NB4 (cell line): ENCODE results near the gene PRDM1.

Experiments used
- DNase-seq: peaks from one replicate; pipeline ENCODE4 v3.0.0; 2010; ENCODE audit warnings: low read depth
- H3K4me3 ChIP-seq: one replicate; pipeline ENCODE4 v1.5.1; 2011; ENCODE audit warnings: mild to moderate bottlenecking, low read depth, low read length, moderate library complexity
- MYC ChIP-seq: IDR thresholded peaks from 2 replicates; pipeline ENCODE4 v1.6.1; 2011; ENCODE audit warnings: low read depth, low read length
- POLR2A ChIP-seq: IDR thresholded peaks from 2 replicates; pipeline ENCODE4 v1.6.1; 2011; ENCODE audit warnings: mild to moderate bottlenecking; ENCODE audit not compliant: insufficient read length; ENCODE audit errors: extremely low read depth
- TF ChIP-seq, protein P1 (sequence below): IDR thresholded peaks from one replicate; pipeline ENCODE4 v1.5.1; 2012; ENCODE audit warnings: low read depth, low read length
- TF ChIP-seq, protein P2 (sequence below): IDR thresholded peaks from 2 replicates; pipeline ENCODE4 v1.6.1; 2011; ENCODE audit warnings: low read depth, low read length

PRDM1 gene

DNA sequence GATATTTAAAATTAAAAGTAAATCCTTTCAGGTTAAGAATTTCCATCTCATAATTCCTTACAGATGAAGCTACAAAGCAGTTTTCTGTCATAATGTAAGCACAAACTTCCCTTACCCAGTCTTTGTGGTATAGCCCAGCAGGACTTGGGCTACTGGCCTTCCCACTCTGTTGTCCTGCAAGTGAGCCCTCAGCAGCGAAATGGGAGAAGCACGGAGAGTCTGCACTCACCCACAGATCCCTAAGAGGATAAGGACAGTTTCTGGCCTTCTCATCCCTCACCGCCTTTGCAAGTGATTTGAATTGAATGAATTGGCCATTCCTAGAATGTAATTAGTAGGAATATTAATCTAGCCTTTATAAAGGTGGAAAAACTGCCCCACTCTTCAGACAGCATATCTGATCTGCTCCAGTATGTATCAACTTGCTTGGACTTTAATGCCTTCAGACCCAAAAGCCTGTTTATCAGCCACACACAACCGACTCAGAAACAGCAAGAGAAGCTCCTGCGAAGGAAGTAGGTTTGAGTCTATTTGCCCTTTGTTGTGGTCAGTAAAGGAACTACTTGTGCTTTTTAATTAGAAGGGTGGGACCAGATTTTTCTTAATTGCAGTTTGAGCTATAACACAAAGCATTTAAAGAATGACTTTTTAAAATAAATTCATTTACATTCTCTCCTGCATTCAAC lies 29.9 kb upstream of the PRDM1 start:
- TF ChIP-seq, protein P1, sequence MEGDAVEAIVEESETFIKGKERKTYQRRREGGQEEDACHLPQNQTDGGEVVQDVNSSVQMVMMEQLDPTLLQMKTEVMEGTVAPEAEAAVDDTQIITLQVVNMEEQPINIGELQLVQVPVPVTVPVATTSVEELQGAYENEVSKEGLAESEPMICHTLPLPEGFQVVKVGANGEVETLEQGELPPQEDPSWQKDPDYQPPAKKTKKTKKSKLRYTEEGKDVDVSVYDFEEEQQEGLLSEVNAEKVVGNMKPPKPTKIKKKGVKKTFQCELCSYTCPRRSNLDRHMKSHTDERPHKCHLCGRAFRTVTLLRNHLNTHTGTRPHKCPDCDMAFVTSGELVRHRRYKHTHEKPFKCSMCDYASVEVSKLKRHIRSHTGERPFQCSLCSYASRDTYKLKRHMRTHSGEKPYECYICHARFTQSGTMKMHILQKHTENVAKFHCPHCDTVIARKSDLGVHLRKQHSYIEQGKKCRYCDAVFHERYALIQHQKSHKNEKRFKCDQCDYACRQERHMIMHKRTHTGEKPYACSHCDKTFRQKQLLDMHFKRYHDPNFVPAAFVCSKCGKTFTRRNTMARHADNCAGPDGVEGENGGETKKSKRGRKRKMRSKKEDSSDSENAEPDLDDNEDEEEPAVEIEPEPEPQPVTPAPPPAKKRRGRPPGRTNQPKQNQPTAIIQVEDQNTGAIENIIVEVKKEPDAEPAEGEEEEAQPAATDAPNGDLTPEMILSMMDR: no peak
- no peak for TF ChIP-seq POLR2A
- TF ChIP-seq, protein P2, sequence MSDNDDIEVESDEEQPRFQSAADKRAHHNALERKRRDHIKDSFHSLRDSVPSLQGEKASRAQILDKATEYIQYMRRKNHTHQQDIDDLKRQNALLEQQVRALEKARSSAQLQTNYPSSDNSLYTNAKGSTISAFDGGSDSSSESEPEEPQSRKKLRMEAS: no peak
- no peak for TF ChIP-seq MYC
- no peak overlapping the region for H3K4me3 ChIP-seq
- no peak for DNase-seq

DNA sequence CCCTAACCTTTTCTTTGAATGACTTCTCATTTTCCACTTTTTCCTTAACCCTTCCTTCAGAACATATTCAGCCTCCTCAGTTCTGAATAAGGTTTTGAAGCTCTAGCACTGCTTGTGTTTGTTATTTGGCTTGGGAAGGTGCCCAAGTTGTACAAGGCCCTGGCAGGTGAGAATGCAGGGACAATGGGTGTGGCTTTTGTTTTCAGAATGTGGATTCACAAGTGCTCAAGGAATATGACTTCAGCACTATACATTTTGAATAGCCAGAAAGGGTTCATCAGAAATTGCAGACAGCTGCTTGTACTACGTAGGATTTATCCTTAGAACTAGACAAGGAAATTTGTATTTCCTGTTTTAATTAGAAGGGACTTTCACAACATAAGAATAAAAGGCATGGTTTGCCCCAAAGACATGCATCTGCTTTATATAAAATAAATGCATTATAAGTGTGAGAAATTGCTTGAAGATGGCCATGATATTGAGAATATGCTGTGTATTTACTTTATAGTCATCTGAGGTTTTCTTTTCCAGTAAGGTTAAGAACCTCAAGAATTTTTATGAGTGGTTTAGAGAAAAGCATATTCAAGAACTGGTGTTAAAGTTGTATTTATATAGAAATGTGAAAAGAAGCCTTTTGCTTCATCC lies 29.3 kb upstream of the PRDM1 start:
- no peak for DNase-seq
- no peak overlapping the region for H3K4me3 ChIP-seq
- TF ChIP-seq POLR2A (no peak), MYC (no peak)
- TF ChIP-seq, protein P2: no peak
- TF ChIP-seq, protein P1: no peak

DNA sequence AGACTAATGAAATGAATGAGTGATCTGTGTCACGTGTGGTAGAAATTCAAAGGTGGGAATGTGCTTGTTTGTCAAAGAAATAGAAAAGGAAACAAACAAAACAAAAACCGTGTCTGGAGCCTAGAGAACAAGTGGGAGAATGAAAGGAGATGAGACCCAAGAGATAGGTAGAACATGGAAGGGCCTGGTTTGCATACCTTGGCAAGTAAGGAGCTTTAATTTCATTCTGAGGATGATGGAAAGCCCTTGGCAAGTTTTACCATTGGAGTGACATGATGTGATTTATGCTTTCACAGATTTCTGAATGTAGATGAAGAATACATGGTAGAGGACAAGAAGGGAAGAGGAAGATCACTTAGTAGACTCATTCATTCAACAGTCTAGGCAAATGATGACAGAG lies 26.8 kb upstream of the PRDM1 start:
- DNase-seq: no peak
- no peak overlapping the region for H3K4me3 ChIP-seq
- no peak for TF ChIP-seq POLR2A
- TF ChIP-seq MYC: no peak
- TF ChIP-seq, protein P1: no peak
- TF ChIP-seq, protein P2: no peak

DNA sequence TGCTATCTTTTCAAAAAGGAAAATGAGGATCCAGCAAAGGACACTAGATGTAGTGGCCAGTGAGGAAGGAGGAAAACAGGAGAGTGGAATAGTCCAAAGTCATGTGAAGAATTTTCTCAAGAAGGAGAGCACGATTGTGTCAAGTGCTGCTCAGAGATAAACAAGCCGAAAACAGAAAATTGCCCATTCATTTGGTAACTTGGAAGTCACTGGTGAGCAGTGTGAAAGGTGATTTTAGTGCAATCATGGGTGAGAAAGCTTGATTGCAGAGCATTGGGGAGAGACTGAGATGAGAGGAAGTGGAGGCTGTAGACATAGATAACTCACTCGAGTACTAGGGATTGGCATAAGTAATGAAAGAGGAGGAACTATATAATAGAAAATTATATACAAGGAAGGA lies 26.0 kb upstream of the PRDM1 start:
- TF ChIP-seq POLR2A (no peak), MYC (no peak)
- TF ChIP-seq, protein P1: no peak
- TF ChIP-seq, protein P2: no peak
- H3K4me3 ChIP-seq: no peak overlapping the region
- no peak for DNase-seq

GRCh38 chr6:106063448-106063850 lies 22.7 kb upstream of the PRDM1 start:
- no peak overlapping the region for H3K4me3 ChIP-seq
- DNase-seq: no peak
- TF ChIP-seq MYC (no peak), POLR2A (no peak)
- TF ChIP-seq, protein P1: no peak
- TF ChIP-seq, protein P2: no peak
